Karpas-422 (cell line): Measurements from ENCODE around the gene HAUS7. TPM values are rescaled to one million over a fixed set of nuclear protein-coding genes. Genes with fewer than 3 reads are reported as not detected.

ENCODE experiments used
- DNase-seq: peaks from one replicate; pipeline ENCODE4 v3.0.0-alpha.2; 2015
- H2AFZ ChIP-seq: fragments of 200-600 bp; sonication (generic); 2 replicates; pipeline ENCODE4 v1.6.1; 2014; ENCODE audit warnings: antibody characterized with exemption, low read length, mixed read lengths
- H3K27ac ChIP-seq: fragments of 200-600 bp; sonication (generic); 2 replicates; pipeline ENCODE4 v1.5.1; 2014; ENCODE audit warnings: mild to moderate bottlenecking, low read length, moderate library complexity
- H3K27me3 ChIP-seq: fragments of 200-600 bp; sonication (generic); 2 replicates; pipeline ENCODE4 v1.6.1; 2014; ENCODE audit warnings: low read length, mixed read lengths
- H3K36me3 ChIP-seq: fragments of 200-600 bp; sonication (generic); 2 replicates; pipeline ENCODE4 v1.6.1; 2014; ENCODE audit warnings: low read length, mixed read lengths; ENCODE audit not compliant: insufficient read depth
- H3K4me1 ChIP-seq: fragments of 200-600 bp; sonication (generic); 2 replicates; pipeline ENCODE4 v1.6.1; 2014; ENCODE audit warnings: mild to moderate bottlenecking, low read length, mixed read lengths
- H3K4me2 ChIP-seq: fragments of 200-600 bp; sonication (generic); 2 replicates; pipeline ENCODE4 v1.6.1; 2014; ENCODE audit warnings: low read length, low read depth, mild to moderate bottlenecking; ENCODE audit not compliant: poor library complexity, severe bottlenecking
- H3K4me3 ChIP-seq: fragments of 200-600 bp; sonication (generic); 2 replicates; pipeline ENCODE4 v1.5.1; 2014; ENCODE audit warnings: mild to moderate bottlenecking, antibody characterized with exemption, low read length, mixed read lengths
- H3K79me2 ChIP-seq: fragments of 200-600 bp; sonication (generic); 2 replicates; pipeline ENCODE4 v1.6.1; 2014; ENCODE audit warnings: mild to moderate bottlenecking, low read length, mixed read lengths
- H3K9ac ChIP-seq: fragments of 200-600 bp; sonication (generic); 2 replicates; pipeline ENCODE4 v1.6.0; 2014; ENCODE audit warnings: low read length
- H3K9me2 ChIP-seq: fragments of 200-600 bp; sonication (generic), shearing (Covaris generic); replicated peaks from 2 replicates; pipeline ENCODE4 v1.6.0; 2014; ENCODE audit warnings: mild to moderate bottlenecking, low read length, moderate library complexity; ENCODE audit not compliant: insufficient read depth
- H3K9me3 ChIP-seq: fragments of 300-700, 200-600 bp; sonication (generic); 2 replicates; pipeline ENCODE4 v1.6.1; 2014; ENCODE audit warnings: low read length, mixed read lengths
- H4K20me1 ChIP-seq: fragments of 200-600 bp; sonication (generic); 2 replicates; pipeline ENCODE4 v1.6.1; 2014; ENCODE audit warnings: mild to moderate bottlenecking, antibody characterized with exemption, low read length, low read depth; ENCODE audit not compliant: insufficient read depth
- total RNA-seq: library from RNA; depleted of rRNA; stranded (reverse); fragments of >200 nt; shearing (Covaris generic); gene quantifications from 2 replicates; pipeline ENCODE4 v1.2.3, GENCODE V29; 2014; ENCODE audit warnings: low replicate concordance

The HAUS7 gene
- total RNA-seq, 1 experiment from 2014 or later: 36.2 TPM

DNA sequence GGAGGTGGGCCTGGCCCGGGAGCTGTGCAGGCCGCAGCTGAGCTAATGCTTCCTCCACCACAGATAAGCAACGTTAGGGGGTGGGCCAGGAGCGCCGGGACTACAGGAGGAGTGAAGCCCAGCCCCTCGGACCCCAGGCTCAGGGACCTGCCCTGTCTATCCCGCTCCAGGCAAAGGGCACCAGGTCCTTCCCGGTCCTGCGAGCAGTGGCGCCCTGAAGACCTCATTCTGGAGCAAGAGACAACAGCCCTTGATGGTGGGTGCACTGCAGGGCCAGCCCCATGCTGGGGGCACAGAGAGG lies 23.8 kb downstream of the HAUS7 start:
- H3K4me2 ChIP-seq: no peak overlapping the region
- H3K9me3 ChIP-seq: no peaks in the 10 kb centered on the region
- H3K9ac ChIP-seq: no peak overlapping the region
- no peaks in the 10 kb centered on the region for H3K79me2 ChIP-seq
- no peak overlapping the region for H2AFZ ChIP-seq
- H3K9me2 ChIP-seq: no peaks in the 10 kb centered on the region
- DNase-seq: no peak
- no peaks in the 10 kb centered on the region for H4K20me1 ChIP-seq
- H3K36me3 ChIP-seq: no peaks in the 10 kb centered on the region
- no peak overlapping the region for H3K4me3 ChIP-seq
- H3K27ac ChIP-seq: no peak overlapping the region
- no peaks in the 10 kb centered on the region for H3K27me3 ChIP-seq
- H3K4me1 ChIP-seq: no peaks in the 10 kb centered on the region

DNA sequence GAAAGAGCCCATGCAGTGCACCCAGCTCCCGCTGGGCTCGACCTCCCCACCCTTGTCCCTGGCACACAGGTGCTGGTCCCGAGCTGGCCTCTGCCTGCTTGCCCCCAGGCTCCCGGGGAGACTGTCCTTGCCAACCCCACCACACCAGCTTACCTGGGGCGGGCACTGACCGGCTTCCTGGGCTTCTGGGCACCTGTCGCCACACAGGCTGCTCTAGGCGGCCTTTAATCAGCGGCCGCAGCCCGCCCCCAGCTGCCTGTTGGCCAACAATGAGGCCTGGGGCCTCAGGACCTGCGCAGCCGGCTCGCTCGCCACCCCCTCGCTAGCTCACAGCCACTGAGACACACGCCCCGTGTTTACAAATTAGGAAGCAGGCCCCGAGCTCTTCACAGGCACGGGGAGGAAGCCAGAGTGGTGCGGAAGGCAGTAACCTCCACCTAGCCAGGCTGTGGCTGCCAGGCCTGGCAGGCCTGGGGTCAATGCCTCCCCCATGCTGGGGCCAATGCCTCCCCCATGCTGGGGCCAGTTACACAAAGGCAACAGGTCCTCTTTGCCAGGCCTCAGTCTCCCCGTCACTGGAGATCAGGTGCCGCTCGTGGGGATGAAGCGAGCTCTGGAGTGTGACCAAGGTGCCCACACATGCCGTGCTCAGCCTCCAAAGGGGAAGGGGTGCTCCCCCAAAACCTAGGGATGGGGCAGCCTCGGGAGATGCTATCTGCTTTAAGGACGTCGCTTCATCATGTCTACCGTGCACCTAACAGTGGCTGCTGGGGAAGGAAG lies 24.3 kb downstream of the HAUS7 start, which contains the start of gene TREX2:
TSS of gene TREX2 (minus strand) at position 201 of the 780 bp plus-strand sequence. CDS start 626 bp downstream, outside the sequence.
- Histone ChIP-seq H3K4me1 (no peaks in the 10 kb centered on the region), H3K4me3 (no peak within 1 kb of the TSS), H3K9me3 (no peaks in the 10 kb centered on the region), H3K9me2 (no peaks in the 10 kb centered on the region), H3K4me2 (no peak within 1 kb of the TSS), H3K79me2 (no peaks in the 10 kb centered on the region), H4K20me1 (no peaks in the 10 kb centered on the region), H2AFZ (no peak within 1 kb of the TSS), H3K27ac (no peak within 1 kb of the TSS), H3K36me3 (no peaks in the 10 kb centered on the region), H3K27me3 (no peaks in the 10 kb centered on the region), H3K9ac (no peak within 1 kb of the TSS)
- DNase-seq: no peak

DNA sequence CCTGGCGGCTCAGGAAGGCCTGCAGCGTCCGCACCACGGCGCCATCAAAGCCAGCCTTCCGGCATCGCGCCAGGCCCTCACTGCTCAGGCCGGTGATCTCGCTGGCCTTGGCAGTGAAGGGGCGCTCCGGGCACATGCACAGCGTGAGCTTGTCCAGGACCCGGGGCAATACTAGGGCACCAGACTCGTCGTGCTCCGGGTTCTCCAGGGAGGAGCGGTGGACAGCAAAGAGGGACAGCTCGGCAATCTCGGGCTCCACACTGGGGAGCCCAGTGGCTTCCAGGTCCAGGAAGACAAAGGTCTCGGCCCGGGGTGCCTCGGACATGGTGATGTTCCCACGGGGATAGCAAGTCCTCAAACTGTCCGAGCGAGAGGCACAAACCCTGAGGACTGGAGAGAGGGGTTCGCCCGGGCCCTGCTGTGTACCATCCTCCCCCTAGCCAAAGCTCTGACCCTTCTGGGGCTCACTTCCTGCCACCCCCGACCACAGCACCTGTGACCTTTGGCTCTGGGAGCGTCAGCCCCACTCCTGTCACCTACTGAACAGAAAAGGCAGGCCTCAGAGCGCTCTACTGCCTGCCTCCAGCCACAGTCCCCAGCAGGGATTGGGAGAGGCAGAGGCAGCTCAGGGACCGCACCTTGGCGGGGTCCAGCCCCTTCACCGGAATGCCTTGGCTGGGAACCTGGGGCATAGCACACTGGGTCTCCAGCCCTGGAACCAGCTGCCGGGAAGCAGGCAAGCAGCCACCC lies 25.1 kb downstream of the HAUS7 start:
- no peak overlapping the region for H3K4me3 ChIP-seq
- no peak overlapping the region for H3K9ac ChIP-seq
- no peaks in the 10 kb centered on the region for H3K4me1 ChIP-seq
- no peak overlapping the region for H3K27ac ChIP-seq
- no peak overlapping the region for H2AFZ ChIP-seq
- H3K9me2 ChIP-seq: no peaks in the 10 kb centered on the region
- no peaks in the 10 kb centered on the region for H3K9me3 ChIP-seq
- H3K4me2 ChIP-seq: no peak overlapping the region
- no peak for DNase-seq
- H3K36me3 ChIP-seq: no peaks in the 10 kb centered on the region
- no peaks in the 10 kb centered on the region for H4K20me1 ChIP-seq
- H3K27me3 ChIP-seq: no peaks in the 10 kb centered on the region
- no peaks in the 10 kb centered on the region for H3K79me2 ChIP-seq

GRCh38 chrX:153444333-153445011 lies 25.9 kb downstream of the HAUS7 start:
- Histone ChIP-seq H3K79me2 (no peaks in the 10 kb centered on the region), H4K20me1 (no peaks in the 10 kb centered on the region), H3K4me1 (no peaks in the 10 kb centered on the region), H3K9me2 (no peaks in the 10 kb centered on the region), H3K9ac (no peak overlapping the region), H3K9me3 (no peaks in the 10 kb centered on the region), H3K4me2 (no peak overlapping the region), H3K4me3 (no peak overlapping the region), H2AFZ (no peak overlapping the region), H3K27me3 (0 out of 2 replicates have a peak, but pooled peaks cover 3% of the 10 kb centered on the region), H3K27ac (no peak overlapping the region), H3K36me3 (no peaks in the 10 kb centered on the region)
- no peak for DNase-seq

- H3K27ac ChIP-seq: no peak overlapping the region
- H2AFZ ChIP-seq: no peak overlapping the region
- no peaks in the 10 kb centered on the region for H4K20me1 ChIP-seq
- H3K9me2 ChIP-seq: no peaks in the 10 kb centered on the region
- 0 out of 2 replicates have a peak, but pooled peaks cover 3% of the 10 kb centered on the region for H3K27me3 ChIP-seq
- no peak overlapping the region for H3K4me2 ChIP-seq
- no peak overlapping the region for H3K9ac ChIP-seq
- H3K36me3 ChIP-seq: no peaks in the 10 kb centered on the region
- H3K4me1 ChIP-seq: no peaks in the 10 kb centered on the region
- no peak for DNase-seq
- H3K4me3 ChIP-seq: no peak overlapping the region
- H3K9me3 ChIP-seq: no peaks in the 10 kb centered on the region
- no peaks in the 10 kb centered on the region for H3K79me2 ChIP-seq
These were observed 26.7 kb downstream of the HAUS7 start for GRCh38 chrX:153443476-153444332.

GRCh38 chrX:153442463-153442862 lies 27.9 kb downstream of the HAUS7 start:
- no peak overlapping the region for H3K4me3 ChIP-seq
- no peaks in the 10 kb centered on the region for H3K9me2 ChIP-seq
- no peaks in the 10 kb centered on the region for H3K79me2 ChIP-seq
- no peak for DNase-seq
- no peaks in the 10 kb centered on the region for H3K4me1 ChIP-seq
- 0 out of 2 replicates have a peak, but pooled peaks cover 3% of the 10 kb centered on the region for H3K27me3 ChIP-seq
- H4K20me1 ChIP-seq: no peaks in the 10 kb centered on the region
- no peaks in the 10 kb centered on the region for H3K36me3 ChIP-seq
- no peaks in the 10 kb centered on the region for H3K9me3 ChIP-seq
- H3K27ac ChIP-seq: no peak overlapping the region
- H3K4me2 ChIP-seq: no peak overlapping the region
- no peak overlapping the region for H2AFZ ChIP-seq
- no peak overlapping the region for H3K9ac ChIP-seq

GRCh38 chrX:153441981-153442380 lies 28.4 kb downstream of the HAUS7 start:
- H3K79me2 ChIP-seq: no peaks in the 10 kb centered on the region
- no peak overlapping the region for H3K4me3 ChIP-seq
- no peak overlapping the region for H3K9ac ChIP-seq

More at GRCh38 chrX:153441981-153442380, 28.4 kb downstream of the HAUS7 start:
- Histone ChIP-seq H3K9me3 (no peaks in the 10 kb centered on the region), H3K9me2 (no peaks in the 10 kb centered on the region), H4K20me1 (no peaks in the 10 kb centered on the region), H3K27me3 (0 out of 2 replicates have a peak, but pooled peaks cover 3% of the 10 kb centered on the region), H3K36me3 (no peaks in the 10 kb centered on the region), H3K4me1 (no peaks in the 10 kb centered on the region), H2AFZ (no peak overlapping the region), H3K4me2 (no peak overlapping the region), H3K27ac (no peak overlapping the region)
- DNase-seq: no peak
